Ovary (tissue), 9 donors: ENCODE results near the gene KCNJ16. TPM values are rescaled to one million over a fixed set of nuclear protein-coding genes. Genes with fewer than 3 reads are reported as not detected.
A peak's percentile ranks its signal among the peaks of the same experiment; 100 is the strongest.

Experiments used
- DNase-seq, 5 donors: peaks; one replicate each; pipeline ENCODE4 v3.0.0-alpha.2; 2019 to 2020
- H3K27ac ChIP-seq, 2 donors: fragments of 200-600 bp; one replicate each; pipeline versions ENCODE4 v1.5.1 to v1.8.0; 2019 to 2022
- H3K27me3 ChIP-seq: fragments of 200-600 bp; one replicate; pipeline ENCODE4 v1.8.0; 2022
- H3K36me3 ChIP-seq: fragments of 200-600 bp; sonication (generic); one replicate; pipeline ENCODE4 v1.5.1; 2019
- H3K4me1 ChIP-seq: one replicate; pipeline ENCODE4 v1.8.1; 2013; ENCODE audit warnings: mild to moderate bottlenecking, moderate library complexity; ENCODE audit not compliant: insufficient read depth
- H3K4me3 ChIP-seq: fragments of 200-600 bp; sonication (generic); one replicate; pipeline ENCODE4 v1.5.1; 2017
- H3K9me3 ChIP-seq, 2 donors: fragments of 200-600 bp in 1 of 2; sonication (generic) in 1 of 2; one replicate each; pipeline versions ENCODE4 v1.5.1 to v1.8.1; 2013 to 2019; ENCODE audit warnings: mild to moderate bottlenecking in 1 of 2, moderate library complexity in 1 of 2
- CTCF ChIP-seq, 3 donors: fragments of 450-650 bp in 2 of 3; fragments of 200-600 bp in 1 of 3; IDR thresholded peaks; one replicate each; pipeline versions ENCODE4 v1.5.1 to v1.8.0; 2016 to 2022; ENCODE audit warnings: antibody characterized with exemption in 3 of 3, mild to moderate bottlenecking in 1 of 3
- EP300 ChIP-seq: sonication (generic); formaldehyde crosslinking; IDR thresholded peaks from one replicate; pipeline ENCODE4 v1.6.1; 2017; ENCODE audit warnings: antibody characterized with exemption
- POLR2A ChIP-seq: fragments of 450-650 bp; IDR thresholded peaks from one replicate; pipeline ENCODE4 v1.6.1; 2017; ENCODE audit warnings: antibody characterized with exemption, mild to moderate bottlenecking, moderate library complexity
- WGBS, 3 donors: extraction: QIAGEN DNeasy Blood & Tissue Kit in 1 of 3; methylation state at CpG; one replicate each; pipeline versions ENCODE4 v1.1.5 to v1.1.7; 2013 to 2017; 5-methylcytosine and 5-hydroxymethylcytosine counted together
- intact Hi-C, 4 donors: fragments of 100-400 bp; cut with DNase I; formaldehyde crosslinking; loops; one replicate each; pipeline versions ENCODE4 v1.11.0 to v1.15.1; 2022 to 2023
- polyA plus RNA-seq, 2 donors: library from polyadenylated mRNA; stranded (reverse); fragments of 200-250 nt in 1 of 2; fragments of 350-450 nt in 1 of 2; fragmentation: Illumina TruSeq in 1 of 2; extraction: RNeasy Lipid Tissue Mini Kit (QIAGEN cat#74804) in 1 of 2; gene quantifications; one replicate each; pipeline ENCODE4 v1.2.3, GENCODE V29; 2013 to 2014
- total RNA-seq, 7 donors: library from RNA; depleted of rRNA in 2 of 7; stranded (reverse); fragments of >200 nt in 2 of 7; fragmentation: NEBNext Ultra II Directional in 3 of 7; extraction: Animal tissue kit (Norgen Biotek cat#: 25700) in 3 of 7; gene quantifications; one replicate each; pipeline versions ENCODE4 v1.1.0 to v1.2.4, GENCODE V29; 2016 to 2023
- donor health status: DM: no; HTN: no; CAD: no; lungs with moderate emphysema.
- donor health status: DM: no; HTN: no; CAD: no.
- donor health status: Bipolar disorder and iron deficiency.
- donor health status: DM: yes; HTN: yes; CAD: no.
- donor health status: DM: no; HTN: no; CAD: no.
- donor health status: DM: yes; HTN: yes; CAD: no.

The KCNJ16 gene
- total and polyA plus RNA-seq, 9 donors: 0.04 to 7.2 (median 0.25) TPM; not detected in 1

- TF ChIP-seq EP300: no peak
- TF ChIP-seq CTCF (IDR thresholded peaks at IDR 0.05): no peak
- no peak for TF ChIP-seq POLR2A
- H3K9me3 ChIP-seq: no peaks in the 10 kb centered on the region
- WGBS, 3 donors: 31 to 50% (median 31%) methylated on average over 4 of the region's 4 CpGs
- peaks cover 5% of the 10 kb centered on the region for H3K4me1 ChIP-seq
- peak overlapping the region in 1 of 2 donors; percentile 9 for H3K27ac ChIP-seq
- H3K4me3 ChIP-seq: no peak overlapping the region
- intact Hi-C loops: loop anchor here in 1 of 4 donors (5.0 kb wide), 1 partner anchor 83 kb away; no protein-coding TSS in a partner anchor
- no peaks in the 10 kb centered on the region for H3K36me3 ChIP-seq
- DNase-seq: no peak
- H3K27me3 ChIP-seq: no peaks in the 10 kb centered on the region
These were observed 15.4 kb upstream of the KCNJ16 start for GRCh38 chr17:70059649-70060048.

GRCh38 chr17:70060415-70060814, 14.6 kb upstream of the KCNJ16 start:
- peak in 4 of 5 donors; percentile 31 to 51 (median 50) for DNase-seq
- 6 to 11% (median 10%) methylated on average over 2 of the region's 2 CpGs for WGBS, 3 donors
- Histone ChIP-seq H3K36me3 (no peaks in the 10 kb centered on the region), H3K4me3 (no peak overlapping the region), H3K27ac (peak overlapping the region in 1 of 2 donors; percentile 9), H3K4me1 (peaks cover 3% of the 10 kb centered on the region), H3K9me3 (no peaks in the 10 kb centered on the region), H3K27me3 (no peaks in the 10 kb centered on the region)
- intact Hi-C loops: no loop called here
- TF ChIP-seq CTCF (IDR thresholded peaks at IDR 0.05): no peak
- TF ChIP-seq POLR2A: no peak
- TF ChIP-seq EP300: no peak

- peaks cover 2% of the 10 kb centered on the region for H3K4me1 ChIP-seq
- no peak overlapping the region for H3K27ac ChIP-seq
- no peak overlapping the region for H3K4me3 ChIP-seq
- TF ChIP-seq CTCF (IDR thresholded peaks at IDR 0.05) (no peak), POLR2A (no peak), EP300 (no peak)
- H3K27me3 ChIP-seq: no peaks in the 10 kb centered on the region
- intact Hi-C loops: no loop called here
- DNase-seq: no peak
- H3K9me3 ChIP-seq: no peaks in the 10 kb centered on the region
- 69 to 71% (median 71%) methylated on average over 5 of the region's 5 CpGs for WGBS, 3 donors
- H3K36me3 ChIP-seq: no peaks in the 10 kb centered on the region
These were observed 7.9 kb upstream of the KCNJ16 start for GRCh38 chr17:70067134-70067533.

- no peaks in the 10 kb centered on the region for H3K9me3 ChIP-seq
- no peaks in the 10 kb centered on the region for H3K36me3 ChIP-seq
- TF ChIP-seq POLR2A: no peak
- no peak for TF ChIP-seq CTCF (IDR thresholded peaks at IDR 0.05)
- TF ChIP-seq EP300: no peak
- DNase-seq: no peak
- 3 to 15% (median 5%) methylated on average over 3 of the region's 3 CpGs for WGBS, 3 donors
- peaks cover 4% of the 10 kb centered on the region for H3K4me1 ChIP-seq
- H3K27me3 ChIP-seq: no peaks in the 10 kb centered on the region
- no peak overlapping the region for H3K4me3 ChIP-seq
- intact Hi-C loops: no loop called here
- H3K27ac ChIP-seq: peak overlapping the region in 1 of 2 donors; percentile 18
These were observed 4.6 kb upstream of the KCNJ16 start for GRCh38 chr17:70070305-70071027.
